IPS DF 19.7 (cell line): ENCODE results near the gene BIRC6.
"Not testable (repeated sequence)": the region's sequence is repeated elsewhere in the genome, so short reads cannot be mapped to it uniquely, and the experiment has no call there.

Experiments
- DNase-seq: peaks from one replicate; pipeline ENCODE4 v3.0.0-alpha.2; 2013; ENCODE audit warnings: low read depth, low spot score

Gene BIRC6, protein sequence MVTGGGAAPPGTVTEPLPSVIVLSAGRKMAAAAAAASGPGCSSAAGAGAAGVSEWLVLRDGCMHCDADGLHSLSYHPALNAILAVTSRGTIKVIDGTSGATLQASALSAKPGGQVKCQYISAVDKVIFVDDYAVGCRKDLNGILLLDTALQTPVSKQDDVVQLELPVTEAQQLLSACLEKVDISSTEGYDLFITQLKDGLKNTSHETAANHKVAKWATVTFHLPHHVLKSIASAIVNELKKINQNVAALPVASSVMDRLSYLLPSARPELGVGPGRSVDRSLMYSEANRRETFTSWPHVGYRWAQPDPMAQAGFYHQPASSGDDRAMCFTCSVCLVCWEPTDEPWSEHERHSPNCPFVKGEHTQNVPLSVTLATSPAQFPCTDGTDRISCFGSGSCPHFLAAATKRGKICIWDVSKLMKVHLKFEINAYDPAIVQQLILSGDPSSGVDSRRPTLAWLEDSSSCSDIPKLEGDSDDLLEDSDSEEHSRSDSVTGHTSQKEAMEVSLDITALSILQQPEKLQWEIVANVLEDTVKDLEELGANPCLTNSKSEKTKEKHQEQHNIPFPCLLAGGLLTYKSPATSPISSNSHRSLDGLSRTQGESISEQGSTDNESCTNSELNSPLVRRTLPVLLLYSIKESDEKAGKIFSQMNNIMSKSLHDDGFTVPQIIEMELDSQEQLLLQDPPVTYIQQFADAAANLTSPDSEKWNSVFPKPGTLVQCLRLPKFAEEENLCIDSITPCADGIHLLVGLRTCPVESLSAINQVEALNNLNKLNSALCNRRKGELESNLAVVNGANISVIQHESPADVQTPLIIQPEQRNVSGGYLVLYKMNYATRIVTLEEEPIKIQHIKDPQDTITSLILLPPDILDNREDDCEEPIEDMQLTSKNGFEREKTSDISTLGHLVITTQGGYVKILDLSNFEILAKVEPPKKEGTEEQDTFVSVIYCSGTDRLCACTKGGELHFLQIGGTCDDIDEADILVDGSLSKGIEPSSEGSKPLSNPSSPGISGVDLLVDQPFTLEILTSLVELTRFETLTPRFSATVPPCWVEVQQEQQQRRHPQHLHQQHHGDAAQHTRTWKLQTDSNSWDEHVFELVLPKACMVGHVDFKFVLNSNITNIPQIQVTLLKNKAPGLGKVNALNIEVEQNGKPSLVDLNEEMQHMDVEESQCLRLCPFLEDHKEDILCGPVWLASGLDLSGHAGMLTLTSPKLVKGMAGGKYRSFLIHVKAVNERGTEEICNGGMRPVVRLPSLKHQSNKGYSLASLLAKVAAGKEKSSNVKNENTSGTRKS (N-terminal part only)

GRCh38 chr2:32356681-32357317, at the start of gene BIRC6:
TSS of gene BIRC6 (plus strand) at chr2:32357023. CDS start at chr2:32357162, 139 bp downstream.
- DNase-seq, result peak; percentile 88

- DNase-seq, result no peak
These were observed 46.2 kb upstream of the BIRC6 start for GRCh38 chr2:32310577-32310976.

DNA sequence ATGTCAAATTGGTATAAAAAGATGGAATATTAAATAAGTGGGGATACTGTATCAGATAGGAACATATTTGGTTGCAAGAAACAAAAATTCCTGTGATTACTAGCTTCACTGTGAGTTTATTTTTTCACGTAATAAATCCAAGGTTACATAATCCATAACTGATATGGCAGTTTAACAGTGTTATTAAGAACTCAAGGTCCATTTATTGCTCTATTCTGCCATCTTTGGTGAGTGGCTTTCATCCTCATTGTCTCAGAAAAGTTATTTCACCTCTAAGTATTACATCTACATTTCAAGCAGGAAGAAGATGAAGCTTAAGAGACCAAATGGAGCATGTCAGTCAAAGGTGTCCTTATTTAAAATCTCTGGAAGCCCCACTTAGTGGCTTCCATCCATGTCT, 41.9 kb upstream of the BIRC6 start:
- DNase-seq, result no peak

DNA sequence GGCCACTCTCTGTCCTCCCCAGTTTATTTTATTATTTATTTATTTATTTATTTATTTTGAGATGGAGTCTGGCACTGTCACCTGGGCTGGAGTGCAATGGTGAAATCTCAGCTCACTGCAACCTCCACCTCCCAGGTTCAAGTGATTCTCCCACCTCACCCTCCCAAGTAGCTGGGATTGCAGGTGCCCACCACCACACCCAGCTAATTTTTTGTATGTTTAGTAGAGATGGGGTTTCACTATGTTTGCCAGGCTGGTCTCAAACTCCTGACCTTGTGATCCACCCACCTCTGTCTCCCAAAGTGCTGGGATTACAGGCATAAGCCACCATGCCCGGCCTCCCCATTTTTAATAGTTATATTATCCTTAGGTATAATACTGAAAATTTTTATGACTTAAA, 28.1 kb upstream of the BIRC6 start:
- not testable (repeated sequence) for DNase-seq

GRCh38 chr2:32329180-32329980, 27.4 kb upstream of the BIRC6 start:
- DNase-seq, result not testable (repeated sequence)

DNA sequence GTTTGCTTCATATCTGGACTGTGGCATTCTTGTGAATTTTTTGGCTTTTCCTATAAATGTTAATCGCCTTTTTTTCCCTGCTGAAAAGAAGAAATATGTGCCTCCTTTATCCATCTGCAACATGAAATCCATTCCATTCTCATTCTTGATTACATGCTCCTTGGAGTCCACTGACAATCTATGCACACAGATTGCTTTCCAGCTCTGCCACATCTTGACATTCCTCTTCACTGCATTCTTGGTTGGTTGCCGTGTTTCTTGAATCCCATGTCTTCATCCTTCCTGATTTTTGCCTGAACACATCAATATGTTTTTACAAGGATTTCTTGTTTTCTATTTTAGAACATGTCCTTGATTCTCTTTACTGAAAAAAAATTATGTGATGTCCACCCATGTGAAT, 26.7 kb upstream of the BIRC6 start:
- DNase-seq, result no peak

GRCh38 chr2:32342801-32343200, 14.0 kb upstream of the BIRC6 start:
- DNase-seq, result no peak

- not testable (repeated sequence) for DNase-seq
These were observed 6.0 kb upstream of the BIRC6 start for GRCh38 chr2:32350797-32351196.

GRCh38 chr2:32355976-32356680, 695 bp upstream of the BIRC6 start:
- peak; percentile 20 for DNase-seq

DNA sequence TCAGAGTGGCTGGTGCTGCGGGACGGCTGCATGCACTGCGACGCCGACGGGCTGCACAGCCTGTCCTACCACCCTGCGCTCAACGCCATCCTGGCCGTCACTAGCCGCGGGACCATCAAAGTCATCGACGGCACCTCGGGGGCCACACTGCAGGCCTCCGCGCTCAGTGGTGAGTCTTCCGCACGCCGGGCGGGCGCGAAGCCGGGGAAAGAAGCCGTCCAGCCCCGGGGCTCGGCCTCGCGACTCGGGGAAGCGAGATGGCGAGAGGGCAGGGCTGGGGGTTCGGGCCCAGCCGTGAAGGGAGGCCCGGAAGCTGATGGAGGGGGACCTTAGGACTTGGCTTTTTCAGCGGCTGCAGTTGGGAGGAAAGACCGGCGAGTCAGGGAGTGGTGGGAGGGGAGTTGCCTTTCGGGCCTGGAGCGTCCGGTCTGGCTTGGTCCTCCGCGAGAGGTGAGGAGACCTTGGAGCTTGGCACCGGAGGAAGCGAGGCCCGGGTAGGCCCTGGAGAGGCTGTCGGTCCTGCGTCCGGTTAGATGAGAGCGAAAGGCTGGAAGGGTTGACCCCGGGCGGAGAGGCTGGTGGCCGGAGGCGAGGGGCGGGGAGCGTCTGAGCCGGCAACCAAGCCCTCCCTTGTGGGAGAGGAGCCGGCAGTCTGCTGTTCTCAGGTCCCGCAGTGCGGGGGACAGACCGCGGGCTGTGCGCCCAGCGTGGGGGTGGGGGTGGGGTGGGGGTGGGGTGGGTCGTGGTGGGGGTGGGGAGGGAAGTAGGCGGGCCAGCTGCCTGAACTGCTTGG, 691 bp downstream of the BIRC6 start:
- no peak for DNase-seq

GRCh38 chr2:32358111-32358482, 1.3 kb downstream of the BIRC6 start:
- DNase-seq, result no peak

- no peak for DNase-seq
These were observed 3.6 kb downstream of the BIRC6 start for GRCh38 chr2:32360416-32360815.

DNA sequence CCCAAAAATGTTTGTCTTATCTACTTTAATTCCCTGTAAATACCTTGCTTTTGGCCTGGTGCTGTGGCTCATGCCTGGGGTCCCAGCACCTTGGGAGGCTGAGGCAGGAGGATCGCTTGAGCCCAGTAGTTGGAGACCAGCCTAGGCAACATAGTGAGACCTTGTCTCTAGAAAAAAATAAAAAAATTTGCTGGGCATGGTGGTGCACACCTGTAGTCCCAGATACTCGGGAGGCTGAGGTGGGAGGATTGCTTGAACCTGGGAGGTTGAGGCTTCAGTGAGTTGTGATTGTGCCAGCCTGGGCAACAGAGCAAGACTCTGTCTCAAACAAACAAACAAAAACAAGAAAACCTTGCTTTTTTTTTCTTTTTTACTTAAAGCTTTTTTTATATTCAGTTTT, 6.2 kb downstream of the BIRC6 start:
- DNase-seq, result not testable (repeated sequence)

- DNase-seq, result no peak
These were observed 6.8 kb downstream of the BIRC6 start for GRCh38 chr2:32363597-32363996.

GRCh38 chr2:32364290-32364689, 7.5 kb downstream of the BIRC6 start:
- DNase-seq, result not testable (repeated sequence)

- DNase-seq, result not testable (repeated sequence)
These were observed 8.9 kb downstream of the BIRC6 start for GRCh38 chr2:32365679-32366078.

- DNase-seq, result no peak
These were observed 9.8 kb downstream of the BIRC6 start for GRCh38 chr2:32366595-32366994.

- DNase-seq, result no peak
These were observed 12.4 kb downstream of the BIRC6 start for GRCh38 chr2:32369222-32369621.

GRCh38 chr2:32370942-32371341, 14.1 kb downstream of the BIRC6 start:
- DNase-seq, result not testable (repeated sequence)
